ENCODE data around the gene DLL1.

DLL1 gene

DNA sequence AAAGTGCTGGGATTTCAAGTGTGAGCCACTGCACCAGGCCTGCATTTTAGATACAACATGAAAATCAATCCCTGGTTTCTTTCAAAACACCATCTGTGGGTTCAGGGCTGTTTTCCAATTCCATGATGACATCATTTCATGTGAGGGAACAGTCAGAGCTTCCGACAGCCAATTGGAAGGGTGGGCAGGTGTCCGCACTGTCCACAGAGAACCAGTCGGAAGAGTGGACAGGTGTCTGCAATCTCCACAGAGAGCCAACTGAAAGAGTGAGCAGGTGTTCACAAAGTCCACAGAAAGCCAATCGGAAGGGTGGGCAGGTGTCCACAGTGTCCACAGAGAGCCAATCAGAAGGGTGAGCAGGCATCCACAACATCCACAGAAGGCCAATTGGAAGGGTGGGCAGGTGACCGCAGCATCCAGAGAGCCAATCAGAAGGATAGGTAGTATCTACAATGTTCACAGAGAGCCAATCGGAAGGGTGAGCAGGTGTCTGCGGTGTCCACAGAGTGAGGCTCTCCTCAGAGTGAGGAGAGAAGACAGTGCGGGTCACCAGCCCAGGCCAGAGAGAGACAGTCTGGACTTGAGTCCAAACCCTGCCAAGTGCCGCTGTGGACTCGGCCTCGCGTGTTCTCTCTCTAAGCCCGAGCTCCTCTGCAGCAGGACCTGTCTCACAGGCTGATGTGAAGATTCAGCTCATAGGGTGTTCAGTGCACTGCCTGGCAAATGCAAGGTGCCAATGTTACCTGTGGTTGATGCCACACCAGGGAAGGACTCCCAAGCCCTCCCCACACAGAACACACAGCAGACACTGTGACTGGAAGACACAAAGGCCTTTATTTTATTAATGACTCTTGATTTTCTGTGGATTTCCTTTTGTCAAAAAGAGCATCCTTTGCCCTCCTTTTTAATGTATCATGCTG lies 57.3 kb downstream of the DLL1 start:
- no peak for DNase-seq (ENCODE audit: low read depth in 2 of 2)
